ENCODE data around the gene HEATR3. TPM values are rescaled to one million over a fixed set of nuclear protein-coding genes. Genes with fewer than 3 reads are reported as not detected.

HEATR3 gene
- total and polyA plus RNA-seq, 2 of the 8 experiments (the other 6 are each of a cell fraction or from before 2014, with no cell fraction given), result 13.0 to 29.2 TPM

GRCh38 chr16:50124769-50125168 lies 59.0 kb downstream of the HEATR3 start:
- Histone ChIP-seq H2BK120ac (replicated peaks; ENCODE audit: low read depth, low read length) (no peak overlapping the region), H4K91ac (replicated peaks; ENCODE audit: insufficient read length, low read length) (no peak overlapping the region), H3K9me3 (ENCODE audit: insufficient read depth in 2 of 2, low read depth in 1 of 2, low read length in 1 of 2) (no peaks in the 10 kb centered on the region), H3K23ac (ENCODE audit: insufficient read length) (no peak overlapping the region), H2AFZ (ENCODE audit: low read length) (peak overlapping the region; percentile 61; the same call in 1 of the 2 replicates), H3K4me1 (replicated peaks in 1 of 4; ENCODE audit: control insufficient read depth in 3 of 4, insufficient read depth in 4 of 4, low read length in 3 of 4) (peaks cover 0 to 3% (median 1%) of the 10 kb centered on the region in 4 experiments; a peak in 3 of 7 replicates), H3K79me1 (ENCODE audit: low read depth, low read length) (no peaks in the 10 kb centered on the region), H2BK5ac (ENCODE audit: low read depth, low read length) (no peak overlapping the region), H3K27me3 (replicated peaks in 1 of 4; ENCODE audit: control insufficient read depth in 3 of 4, extremely low read depth in 1 of 4, insufficient read depth in 3 of 4, low read length in 3 of 4) (no peaks in the 10 kb centered on the region), H3K56ac (replicated peaks; ENCODE audit: insufficient read length, low read depth, low read length) (no peak overlapping the region), H2BK12ac (ENCODE audit: low read depth, low read length) (no peak overlapping the region), H3K4me2 (ENCODE audit: insufficient read depth in 1 of 2, low read depth in 2 of 2, low read length in 2 of 2) (no peak overlapping the region), H3K4ac (replicated peaks; ENCODE audit: insufficient read length, low read depth, low read length) (no peak overlapping the region), H3K23me2 (ENCODE audit: low read depth, low read length) (no peaks in the 10 kb centered on the region), H3K9ac (replicated peaks in 1 of 4; ENCODE audit: extremely low read depth in 1 of 4, low read depth in 3 of 4, low read length in 3 of 4) (no peak overlapping the region), H2BK20ac (ENCODE audit: low read length) (no peak overlapping the region), H3K4me3 (ENCODE audit: extremely low read depth in 1 of 4, insufficient read depth in 2 of 4, low read depth in 3 of 4, low read length in 4 of 4) (no peak overlapping the region), H3K14ac (ENCODE audit: insufficient read length) (no peak overlapping the region), H2BK15ac (ENCODE audit: low read length) (no peak overlapping the region), H4K20me1 (replicated peaks in 1 of 2; ENCODE audit: control insufficient read depth in 1 of 2, insufficient read depth in 2 of 2, low read length in 2 of 2) (no peaks in the 10 kb centered on the region), H2AK5ac (ENCODE audit: low read depth, low read length) (no peak overlapping the region), H3K18ac (ENCODE audit: extremely low read depth, low read length) (no peak overlapping the region), H3K27ac (ENCODE audit: low read depth, low read length) (no peak overlapping the region), H4K8ac (ENCODE audit: extremely low read depth, insufficient read depth, low read length) (no peak overlapping the region), H4K5ac (ENCODE audit: insufficient read length, low read depth, low read length) (no peak overlapping the region), H3K36me3 (ENCODE audit: control insufficient read depth in 2 of 4, insufficient read depth in 4 of 4, low read length in 3 of 4) (no peaks in the 10 kb centered on the region), H3K79me2 (ENCODE audit: control insufficient read depth in 1 of 2, insufficient read depth in 2 of 2, low read length in 2 of 2) (no peaks in the 10 kb centered on the region)
- TF ChIP-seq SIRT6 (IDR thresholded peaks at IDR 0.05; ENCODE audit: low read length), result no peak
- no peak for TF ChIP-seq FOSL1 (IDR thresholded peaks at IDR 0.05; ENCODE audit: insufficient read depth, low read depth, low read length)
- TF ChIP-seq KDM4A (IDR thresholded peaks at IDR 0.05; ENCODE audit: low read depth, low read length, severe bottlenecking), result no peak
- TF ChIP-seq KDM1A (IDR thresholded peaks at IDR 0.05; ENCODE audit: borderline replicate concordance, low read length), result no peak
- TF ChIP-seq RFX5 (IDR thresholded peaks at IDR 0.05; ENCODE audit: borderline replicate concordance, low read depth, low read length), result no peak
- TF ChIP-seq SUZ12 (IDR thresholded peaks at IDR 0.05; ENCODE audit: low read length), result no peak
- TF ChIP-seq CTBP2 (IDR thresholded peaks at IDR 0.05; ENCODE audit: borderline replicate concordance, insufficient read depth, insufficient read length, low read length), result no peak
- TF ChIP-seq JUND (IDR thresholded peaks at IDR 0.05; ENCODE audit: low read length), result no peak
- TF ChIP-seq GTF2F1 (IDR thresholded peaks at IDR 0.05; ENCODE audit: borderline replicate concordance, low read depth, low read length), result no peak
- TF ChIP-seq CBX8 (IDR thresholded peaks at IDR 0.05; ENCODE audit: borderline replicate concordance, low read depth, low read length), result no peak
- no peak for TF ChIP-seq ASH2L (IDR thresholded peaks at IDR 0.05; ENCODE audit: low read length)
- TF ChIP-seq POLR2A (IDR thresholded peaks at IDR 0.05; ENCODE audit: control extremely low read depth in 1 of 2, low read depth in 2 of 2, low read length in 2 of 2), result no peak
- TF ChIP-seq PHF8 (conservative IDR thresholded peaks at IDR 0.05; ENCODE audit: low read depth, low read length), result no peak
- TF ChIP-seq TAF1 (IDR thresholded peaks at IDR 0.05; ENCODE audit: low read depth, low read length), result no peak
- ChIA-PET CTCF (ENCODE audit: partially characterized antibody) (interaction anchor here (2.3 kb wide), 1 partner anchor 10 kb away, joined by 8 read pairs; no protein-coding TSS in a partner anchor), POLR2A (ENCODE audit: partially characterized antibody) (no interaction called here)
- FAIRE-seq, result no peak
- WGBS, 2 experiments (ENCODE audit: extremely low coverage in 1 of 2, insufficient coverage in 1 of 2, insufficient read length in 1 of 2, insufficient replicate concordance in 2 of 2, low coverage in 1 of 2, low lambda C conversion rate in 2 of 2, missing lambda C conversion rate in 1 of 2), result 81% methylated on average over 2 of the region's 2 CpGs; no CpG with 5 or more reads in 1 of the 2 experiments
- DNase-seq (ENCODE audit: low read depth in 1 of 2, low spot score in 2 of 2), result no peak
